ENCODE data around the gene XAB2.
A peak's percentile ranks its signal among the peaks of the same experiment; 100 is the strongest.

XAB2 gene

DNA sequence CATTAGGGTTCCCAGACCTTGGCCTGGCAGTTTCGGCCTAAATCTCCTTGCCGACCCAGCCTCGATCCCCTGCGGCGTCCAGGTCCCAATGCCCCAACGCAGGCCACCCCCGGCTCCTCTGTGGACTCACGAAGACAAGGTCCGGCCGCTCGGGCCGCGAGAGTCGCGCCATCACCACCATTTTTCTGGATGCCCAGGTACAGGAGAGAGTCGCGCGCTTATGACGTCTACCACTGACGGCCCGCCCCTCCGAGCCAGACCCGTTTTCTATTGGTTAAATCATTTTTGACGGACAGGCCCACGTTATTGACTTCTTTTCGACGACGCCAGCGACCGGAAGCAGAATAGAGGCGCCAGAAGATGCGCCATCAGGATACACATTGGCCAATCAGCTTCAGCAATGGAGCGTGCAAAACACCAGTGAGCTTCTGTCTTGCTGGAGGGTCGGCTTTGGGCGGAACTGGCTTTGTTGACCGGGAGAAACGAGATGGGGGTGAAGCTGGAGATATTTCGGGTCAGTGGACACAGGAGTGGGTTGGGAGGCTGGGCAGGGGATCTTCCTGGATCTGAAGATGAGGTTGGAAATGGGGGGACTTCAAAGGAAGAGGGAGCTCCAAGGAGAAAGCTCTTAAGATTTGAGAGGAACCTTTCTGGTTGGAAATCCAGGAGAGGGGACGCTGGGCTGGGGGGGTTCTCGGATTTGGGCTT, at the start of gene XAB2, which contains the start of gene PET100:
Gene XAB2, minus strand, starts transcription at position 199 of the 708 bp plus-strand sequence. Its CDS starts 18 bp downstream, at position 181.
Gene PET100, plus strand, starts transcription at position 447 of the 708 bp plus-strand sequence. Its CDS starts 41 bp downstream, at position 488.
- peak; percentile 97 for DNase-seq

GRCh38 chr19:7677669-7678311, 48.4 kb upstream of the XAB2 start:
- no peak for DNase-seq

GRCh38 chr19:7676854-7677253, 47.5 kb upstream of the XAB2 start, which contains the start of gene MCEMP1:
Gene MCEMP1, plus strand, starts transcription at chr19:7677090. Its CDS starts 31 bp downstream, at chr19:7677121.
- no peak for DNase-seq

DNA sequence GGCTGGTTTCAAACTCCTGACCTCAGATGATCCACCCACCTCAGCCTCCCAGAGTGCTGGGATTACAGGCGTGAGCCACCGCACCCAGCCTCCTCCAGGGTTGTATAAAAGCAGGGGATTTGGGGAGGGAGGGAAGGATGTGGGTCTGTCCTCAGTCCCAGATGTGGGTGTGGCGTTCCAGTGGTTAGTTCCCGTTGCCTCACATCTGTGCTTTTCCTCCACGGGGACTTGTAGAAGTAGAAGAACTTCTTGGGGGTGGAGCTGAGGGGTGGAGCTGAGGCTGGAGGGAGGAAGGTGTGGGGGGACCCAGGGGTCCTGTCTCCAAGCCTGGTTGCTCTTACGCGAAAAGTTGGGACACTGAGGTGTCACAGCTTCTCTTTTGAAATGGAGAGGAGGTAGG, 47.0 kb upstream of the XAB2 start:
- no peak for DNase-seq

- DNase-seq: peak; percentile 64
Observed at GRCh38 chr19:7674010-7675005, 45.0 kb upstream of the XAB2 start.

GRCh38 chr19:7672522-7672921, 43.2 kb upstream of the XAB2 start:
- no peak for DNase-seq

- no peak for DNase-seq
Observed at GRCh38 chr19:7670790-7671189, 41.4 kb upstream of the XAB2 start.

- DNase-seq: no peak
Observed at GRCh38 chr19:7670150-7670783, 40.9 kb upstream of the XAB2 start.

GRCh38 chr19:7669641-7670040, 40.3 kb upstream of the XAB2 start:
- DNase-seq: no peak

DNA sequence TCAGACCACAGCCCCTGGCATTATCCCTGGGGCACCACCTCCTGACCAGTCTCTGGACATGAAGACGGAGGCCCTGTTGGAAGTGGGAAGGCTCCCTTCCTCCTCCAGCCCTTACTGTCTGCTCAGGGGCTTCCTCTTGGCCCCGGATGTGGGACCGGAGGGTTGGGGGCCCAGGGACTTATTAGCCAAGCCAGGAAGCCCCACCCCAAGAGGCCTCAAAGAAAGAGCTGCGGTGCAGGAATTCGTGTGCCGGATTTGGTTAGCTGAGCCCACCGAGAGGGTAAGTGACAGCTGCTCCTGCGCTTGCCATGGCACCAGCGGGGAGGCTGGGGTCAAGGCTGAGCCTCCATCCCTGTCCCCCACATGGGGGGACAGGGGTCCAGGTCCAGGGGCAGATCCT, 39.5 kb upstream of the XAB2 start, which contains the start of gene RETN:
Gene RETN, plus strand, starts transcription at position 208 of the 400 bp plus-strand sequence. CDS start 278 bp downstream, outside the sequence.
- no peak for DNase-seq

DNA sequence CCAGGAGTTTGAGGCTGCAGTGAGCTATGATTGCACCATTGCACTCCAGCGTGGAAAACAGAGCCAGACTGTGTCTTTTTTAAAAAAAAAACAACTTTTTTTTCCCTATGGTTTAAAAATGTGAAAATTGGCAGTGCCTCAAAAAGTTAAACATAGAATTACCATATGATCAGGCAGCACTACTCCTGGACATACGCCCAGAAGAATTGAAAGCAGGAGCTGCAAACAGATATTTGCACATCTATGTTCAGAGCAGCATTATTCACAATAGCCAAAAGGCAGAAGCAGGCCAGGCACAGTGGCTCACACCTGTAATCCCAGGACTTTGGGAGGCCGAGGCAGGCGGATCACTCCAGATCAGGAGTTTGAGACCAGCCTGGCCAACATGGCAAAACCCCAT, 35.7 kb upstream of the XAB2 start:
- no peak for DNase-seq

- no peak for DNase-seq
Observed at GRCh38 chr19:7663706-7664105, 34.4 kb upstream of the XAB2 start.

GRCh38 chr19:7662657-7663056, 33.3 kb upstream of the XAB2 start:
- no peak for DNase-seq

DNA sequence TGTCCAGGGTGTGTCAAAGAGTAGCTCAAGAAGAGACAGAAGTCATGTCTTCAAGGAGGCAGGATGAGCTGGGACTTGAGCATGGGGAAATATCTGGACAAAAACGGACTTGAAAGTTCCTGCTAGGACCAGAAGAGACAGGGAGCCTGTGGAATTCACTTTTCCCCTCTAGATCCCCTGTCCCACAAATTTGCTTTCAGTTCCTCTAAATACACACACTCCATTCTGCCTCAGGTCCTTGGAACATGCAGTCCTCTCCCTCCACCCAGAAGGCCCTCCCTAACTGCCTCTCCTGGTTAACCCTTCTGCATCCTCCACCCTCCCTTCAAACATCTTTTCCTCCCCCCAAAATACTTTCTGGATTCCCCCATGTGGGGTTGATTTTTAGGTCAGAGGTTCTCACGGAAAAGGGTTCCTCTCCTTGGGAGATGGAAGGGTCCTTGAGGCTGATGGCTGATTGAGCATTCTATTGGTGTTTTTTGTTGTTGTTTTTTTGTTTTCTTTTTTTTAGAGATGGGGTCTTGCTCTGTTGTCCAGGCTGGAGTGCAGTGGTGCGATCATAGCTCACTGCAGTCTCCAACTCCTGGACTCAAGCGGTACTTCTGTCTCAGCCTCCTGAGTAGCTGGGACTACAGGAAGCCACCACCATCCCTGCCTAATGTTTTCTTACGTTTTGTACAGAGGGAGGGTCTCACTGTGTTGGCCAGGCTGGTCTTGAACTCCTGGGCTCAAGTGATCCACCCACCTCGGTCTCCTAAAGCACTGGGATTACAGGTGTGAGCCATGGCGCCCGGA, 32.6 kb upstream of the XAB2 start:
- no peak for DNase-seq

GRCh38 chr19:7658219-7658686, 28.9 kb upstream of the XAB2 start:
- DNase-seq: no peak

DNA sequence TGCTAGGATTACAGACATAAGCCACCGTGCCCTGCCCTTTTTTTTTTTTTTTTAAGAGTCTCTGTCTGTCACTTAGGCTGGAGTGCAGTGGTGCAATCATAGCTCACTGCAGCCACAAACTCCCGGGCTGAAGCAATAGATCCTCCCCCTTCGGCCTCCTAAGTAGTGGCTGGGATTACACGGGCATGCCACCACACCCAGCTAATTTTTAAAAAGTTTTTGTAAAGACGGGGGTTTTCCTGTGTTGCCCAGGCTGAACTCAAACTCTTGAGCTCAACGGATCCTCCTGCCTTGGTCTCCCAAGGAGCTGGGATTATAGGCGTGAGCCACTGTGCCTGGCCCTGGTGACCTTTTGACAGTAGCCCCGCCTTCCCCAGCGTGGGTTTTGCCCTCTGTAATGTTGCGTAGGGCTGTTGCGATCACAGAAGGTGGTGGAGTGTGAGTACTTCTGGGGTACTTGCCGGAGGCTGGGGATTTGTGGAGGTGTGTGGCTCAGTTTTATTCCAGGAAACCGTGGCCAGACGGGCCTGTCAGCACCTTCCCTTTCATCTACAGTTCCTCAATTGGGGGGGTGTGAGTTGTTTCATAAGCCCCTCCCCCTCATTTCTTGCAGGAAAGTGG, 27.9 kb upstream of the XAB2 start:
- DNase-seq: no peak

DNA sequence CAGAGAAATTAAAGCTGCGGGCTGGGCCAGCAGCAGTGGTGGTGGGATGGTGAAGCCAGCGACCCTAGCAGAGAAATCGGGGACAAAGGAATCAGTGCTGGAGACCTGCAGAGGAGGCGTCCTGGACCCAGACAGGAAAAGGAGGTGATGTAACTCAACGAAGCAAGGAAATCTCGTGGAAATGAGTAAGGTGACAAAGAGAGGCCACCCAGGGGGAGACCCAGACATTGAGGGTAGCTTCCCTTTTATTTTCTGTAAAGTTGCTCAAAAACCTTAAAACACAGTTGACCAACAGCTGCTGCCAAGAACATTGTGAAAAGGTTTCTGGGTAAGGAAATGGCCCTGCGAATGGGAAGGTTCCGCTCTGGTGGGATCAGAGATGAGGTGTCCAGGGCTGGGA, 26.2 kb upstream of the XAB2 start:
- no peak for DNase-seq

GRCh38 chr19:7654401-7654800, 25.1 kb upstream of the XAB2 start:
- no peak for DNase-seq

GRCh38 chr19:7652061-7652641, 22.8 kb upstream of the XAB2 start:
- peak; percentile 72 for DNase-seq

DNA sequence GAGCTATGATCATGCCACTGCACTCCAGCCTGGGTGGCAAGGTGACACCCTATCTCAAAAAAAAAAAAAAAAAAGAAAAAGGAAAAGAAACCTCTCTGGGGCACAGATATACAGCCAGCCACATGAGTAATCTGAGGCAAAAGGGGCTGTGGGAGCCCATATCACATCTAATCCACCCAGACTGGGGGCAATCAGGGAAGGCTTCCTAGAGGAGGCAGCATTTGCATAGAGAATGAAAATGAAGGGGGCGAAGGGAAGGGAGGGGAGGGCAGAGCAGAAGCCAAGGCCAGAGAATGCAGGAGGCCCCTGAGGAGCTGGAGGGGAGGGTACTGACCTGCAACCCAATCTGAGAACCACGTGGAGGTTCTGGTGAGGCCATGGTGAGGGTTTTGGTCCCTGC, 20.8 kb upstream of the XAB2 start:
- DNase-seq: no peak
